ENCODE results near the gene DYNLT2. TPM values are rescaled to one million over a fixed set of nuclear protein-coding genes. Genes with fewer than 3 reads are reported as not detected.

The DYNLT2 gene
- total and polyA plus RNA-seq, 2 of the 13 experiments (the other 11 are each of a cell fraction or from before 2014, with no cell fraction given) = 2.1 to 4.3 TPM

- no peak for TF ChIP-seq GPBP1L1 (CRISPR knock-in tag; IDR thresholded peaks at IDR 0.05)
- peak; percentile 1; the same call in 1 of the 2 replicates for TF ChIP-seq ZBTB42 (CRISPR knock-in tag; IDR thresholded peaks at IDR 0.05)
- TF ChIP-seq ZNF740 (CRISPR knock-in tag; IDR thresholded peaks at IDR 0.05) = 0 out of 2 replicates have a peak, but pooled peaks have one; percentile 10
- no peak; the same call in 1 of the 2 replicates for TF ChIP-seq PRDM15 (CRISPR knock-in tag; IDR thresholded peaks at IDR 0.05)
- TF ChIP-seq ZSCAN30 (CRISPR knock-in tag; IDR thresholded peaks at IDR 0.05) = peak; percentile 91; the same call in 1 of the 2 replicates
- TF ChIP-seq PPARG (CRISPR knock-in tag; conservative IDR thresholded peaks at IDR 0.05) = peak; percentile 52
- 0 out of 2 replicates have a peak, but pooled peaks have one; percentile 43 for TF ChIP-seq NFYB (CRISPR knock-in tag; IDR thresholded peaks at IDR 0.05)
- TF ChIP-seq ZNF652 (CRISPR knock-in tag; IDR thresholded peaks at IDR 0.05; ENCODE audit: borderline replicate concordance, low read depth) = peak; percentile 53; the same call in 1 of the 2 replicates
- TF ChIP-seq ZNF281 (CRISPR knock-in tag; IDR thresholded peaks at IDR 0.05; ENCODE audit: borderline replicate concordance) = peak; percentile 74
- TF ChIP-seq SP5 (CRISPR knock-in tag; IDR thresholded peaks at IDR 0.05; ENCODE audit: borderline replicate concordance, low read depth) = peak; percentile 82
- TF ChIP-seq ZBTB43 (CRISPR knock-in tag; conservative IDR thresholded peaks at IDR 0.05) = 0 out of 2 replicates have a peak, but pooled peaks have one; percentile 9
- peak; percentile 97 for TF ChIP-seq ZFP91 (CRISPR knock-in tag; IDR thresholded peaks at IDR 0.05; ENCODE audit: borderline replicate concordance)
- TF ChIP-seq PBX3 (CRISPR knock-in tag; IDR thresholded peaks at IDR 0.05; ENCODE audit: borderline replicate concordance) = 0 out of 2 replicates have a peak, but pooled peaks have one; percentile 62
- TF ChIP-seq KLF9 (CRISPR knock-in tag; IDR thresholded peaks at IDR 0.05; ENCODE audit: low read depth) = peak; percentile 97; the same call in 1 of the 2 replicates
These were observed 49.2 kb downstream of the DYNLT2 start, which contains the start of the genes C6orf120 and WDR27 (continued) for GRCh38 chr6:169701954-169702839.

Measured in HepG2 (cell line).